PC-3 (cell line): ENCODE data around the gene SLC16A3. TPM values are rescaled to one million over a fixed set of nuclear protein-coding genes. Genes with fewer than 3 reads are reported as not detected.

ENCODE experiments used
- ATAC-seq: fragments of 200-7000 bp; cut with Tn5 transposase; 2 replicates; pipeline ENCODE4 v1.9.1; 2020; ENCODE audit warnings: mild to moderate bottlenecking, moderate library complexity
- BruUV-seq: library from RNA; stranded (reverse); fragments of 400-500 nt; replicated peaks from 2 replicates; lab custom pipeline; 2021; lab: Mats Ljungman, UMichigan
- CTCF ChIA-PET: fragments of 300-600 bp; sonication (Branson Sonifier 250); formaldehyde crosslinking; loops from one replicate; lab custom pipeline; 2022; ENCODE audit warnings: antibody characterized with exemption; lab: Charles Lee
- POLR2A ChIA-PET: fragments of 300-600 bp; sonication (Branson Sonifier 250); formaldehyde crosslinking; loops from one replicate; lab custom pipeline; 2022; ENCODE audit warnings: antibody characterized with exemption; ENCODE audit not compliant: unreplicated experiment; lab: Charles Lee
- DNase-seq: peaks from one replicate; pipeline ENCODE4 v3.0.0-alpha.2; 2015
- H2AFZ ChIP-seq: fragments of 300-600 bp; sonication (generic); 2 replicates; pipeline ENCODE4 v1.6.0; 2016; ENCODE audit warnings: antibody characterized with exemption, low read length
- H3F3A ChIP-seq: fragments of 300-600 bp; sonication (generic); one replicate; pipeline ENCODE4 v1.6.0; 2017; ENCODE audit warnings: antibody characterized with exemption, low read length, control low read depth, mild to moderate bottlenecking; ENCODE audit not compliant: unreplicated experiment
- H3K27ac ChIP-seq: fragments of 300-600 bp; sonication (generic); 2 replicates; pipeline ENCODE4 v1.5.1; 2016; ENCODE audit warnings: mild to moderate bottlenecking, low read length
- H3K27me3 ChIP-seq: fragments of 300-600 bp; sonication (generic); 2 replicates; pipeline ENCODE4 v1.6.1; 2016; ENCODE audit warnings: low read length, mixed read lengths
- H3K36me3 ChIP-seq: fragments of 300-600 bp; sonication (generic); 2 replicates; pipeline ENCODE4 v1.6.1; 2016; ENCODE audit warnings: low read depth, mixed run types, low read length, mixed read lengths
- H3K4me1 ChIP-seq: fragments of 300-600 bp; sonication (generic); 2 replicates; pipeline ENCODE4 v1.5.1; 2016; ENCODE audit warnings: low read length; ENCODE audit not compliant: insufficient read depth
- H3K4me2 ChIP-seq: fragments of 300-600 bp; sonication (generic); 2 replicates; pipeline ENCODE4 v1.6.0; 2016; ENCODE audit warnings: low read length
- H3K4me3 ChIP-seq: fragments of 300-600 bp; sonication (generic); 2 replicates; pipeline ENCODE4 v1.5.1; 2016; ENCODE audit warnings: mild to moderate bottlenecking, low read length, mixed read lengths
- H3K79me2 ChIP-seq: fragments of 300-600 bp; sonication (generic); 2 replicates; pipeline ENCODE4 v1.6.1; 2017; ENCODE audit warnings: low read length, mixed read lengths
- H3K9ac ChIP-seq: fragments of 300-600 bp; sonication (generic); 2 replicates; pipeline ENCODE4 v1.6.0; 2016; ENCODE audit warnings: mild to moderate bottlenecking, low read length
- H3K9me2 ChIP-seq: fragments of 300-600 bp; sonication (generic); replicated peaks from 2 replicates; pipeline ENCODE4 v1.6.1; 2016; ENCODE audit warnings: mixed run types, low read length, mixed read lengths
- H3K9me3 ChIP-seq: fragments of 300-600 bp; sonication (generic); 2 replicates; pipeline ENCODE4 v1.6.1; 2016; ENCODE audit warnings: low read length, mixed read lengths
- H4K20me1 ChIP-seq: fragments of 300-600 bp; sonication (generic); 2 replicates; pipeline ENCODE4 v1.6.1; 2016; ENCODE audit warnings: low read length, mixed read lengths
- CTCF ChIP-seq: fragments of 300-600 bp; sonication (generic); conservative IDR thresholded peaks from 2 replicates; pipeline ENCODE4 v1.5.1; 2017; ENCODE audit warnings: antibody characterized with exemption, low read depth, mild to moderate bottlenecking, low read length
- EZH2 ChIP-seq: fragments of 300-600 bp; sonication (generic); IDR thresholded peaks from one replicate; pipeline ENCODE4 v1.6.1; 2017; ENCODE audit warnings: antibody characterized with exemption, mild to moderate bottlenecking, low read length; ENCODE audit not compliant: unreplicated experiment
- EZH2phosphoT487 ChIP-seq: fragments of 300-600 bp; sonication (generic); IDR thresholded peaks from 2 replicates; pipeline ENCODE4 v1.6.1; 2018; ENCODE audit warnings: mild to moderate bottlenecking, antibody characterized with exemption, low read length, borderline replicate concordance
- intact Hi-C: fragments of 100-400 bp; cut with micrococcal nuclease; formaldehyde crosslinking; loops from 2 replicates; pipeline ENCODE4 v1.9.0; 2023
- total RNA-seq: library from RNA; depleted of rRNA; stranded (reverse); fragments of >200 nt; gene quantifications from 2 replicates; pipeline ENCODE4 v1.2.3, GENCODE V29; 2014

Gene SLC16A3
- total RNA-seq, 1 experiment from 2014 or later: 286 TPM

DNA sequence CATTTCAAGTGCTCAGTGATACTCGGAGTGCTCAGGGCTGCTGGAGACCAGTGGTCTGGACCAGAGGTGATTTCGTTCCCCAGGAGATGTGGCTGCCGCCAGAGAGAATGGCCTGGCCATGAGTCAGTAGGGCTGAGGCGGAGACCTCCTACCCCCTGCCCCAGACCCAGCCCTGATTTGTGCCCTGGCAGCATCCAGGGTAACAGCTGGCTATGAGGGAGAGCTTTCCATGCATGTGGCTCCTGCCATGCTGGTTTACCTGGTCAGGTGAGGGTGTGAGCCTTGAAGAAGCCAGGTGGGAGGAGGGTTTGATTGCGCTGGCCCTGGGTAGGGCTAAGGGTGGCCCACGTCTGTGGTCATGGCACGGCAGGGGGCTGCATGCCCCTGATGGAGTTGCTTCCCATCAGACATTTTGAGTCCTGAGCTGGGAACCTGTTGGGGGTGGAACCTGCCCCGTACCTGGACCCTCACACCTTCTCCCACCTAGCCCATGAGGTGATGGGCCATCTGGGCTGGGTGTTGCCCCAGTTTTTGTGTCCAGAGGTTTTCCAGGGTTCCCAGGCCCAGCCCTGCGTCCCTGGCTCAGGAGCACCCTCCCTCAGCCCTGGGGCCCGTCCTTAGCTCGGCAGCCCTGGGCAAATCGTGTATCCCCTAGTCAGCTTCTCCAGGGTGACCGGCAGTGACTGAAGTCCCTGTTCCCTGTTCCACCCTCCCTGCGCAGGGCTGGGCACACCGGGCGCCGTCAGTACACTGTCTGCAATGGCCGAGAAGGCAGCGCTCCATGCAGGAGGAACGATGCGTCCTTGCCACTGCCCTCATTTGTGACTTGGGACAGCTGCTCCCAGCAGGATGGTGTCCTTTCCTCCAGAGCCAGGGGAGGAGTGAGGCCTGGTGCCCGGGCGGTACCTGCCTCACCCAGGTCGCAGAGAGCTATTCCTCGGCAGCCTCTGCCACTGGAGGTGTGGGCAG lies 53.7 kb downstream of the SLC16A3 start:
- H3K4me3 ChIP-seq: no peak overlapping the region
- peak overlapping the region; percentile 93 for H3K27ac ChIP-seq
- no peak for TF ChIP-seq EZH2phosphoT487
- TF ChIP-seq CTCF: no peak
- TF ChIP-seq EZH2: no peak
- H3K27me3 ChIP-seq: no peaks in the 10 kb centered on the region
- H3K79me2 ChIP-seq: no peaks in the 10 kb centered on the region
- TSS peak; percentile 88 for BruUV-seq
- peaks cover 39% of the 10 kb centered on the region for H3K4me1 ChIP-seq
- H3K9ac ChIP-seq: peak overlapping the region; percentile 60
- CTCF ChIA-PET: no interaction called here
- peak overlapping the region; percentile 28; the same call in 1 of the 2 replicates for H2AFZ ChIP-seq
- POLR2A ChIA-PET: no interaction called here
- H3F3A ChIP-seq: peaks cover 3% of the 10 kb centered on the region
- no peaks in the 10 kb centered on the region for H3K9me2 ChIP-seq
- H3K36me3 ChIP-seq: no peaks in the 10 kb centered on the region
- ATAC-seq (peak; percentile 58), DNase-seq (peak; percentile 67)
- no peaks in the 10 kb centered on the region for H4K20me1 ChIP-seq
- H3K9me3 ChIP-seq: no peaks in the 10 kb centered on the region
- H3K4me2 ChIP-seq: peak overlapping the region; percentile 63
- intact Hi-C loops: no loop called here

- Histone ChIP-seq H3K9ac (peak overlapping the region; percentile 60; the same call in 1 of the 2 replicates), H3K4me3 (no peak overlapping the region), H3K4me2 (peak overlapping the region; percentile 63), H3K27me3 (no peaks in the 10 kb centered on the region), H3F3A (peaks cover 11% of the 10 kb centered on the region), H3K79me2 (no peaks in the 10 kb centered on the region), H2AFZ (no peak overlapping the region), H3K9me2 (no peaks in the 10 kb centered on the region), H3K4me1 (peaks cover 46% of the 10 kb centered on the region), H3K27ac (peak overlapping the region; percentile 93), H4K20me1 (no peaks in the 10 kb centered on the region), H3K9me3 (no peaks in the 10 kb centered on the region), H3K36me3 (no peaks in the 10 kb centered on the region)
- TF ChIP-seq EZH2phosphoT487 (peak; percentile 95), CTCF (no peak), EZH2 (no peak)
- no TSS peak for BruUV-seq
- intact Hi-C loops: no loop called here
- DNase-seq (peak; percentile 84), ATAC-seq (peak; percentile 37)
- POLR2A ChIA-PET: no interaction called here
- CTCF ChIA-PET: interaction anchor here (0.6 kb wide), 1 partner anchor 77 kb away, joined by 3 read pairs; no protein-coding TSS in a partner anchor
These were observed 54.4 kb downstream of the SLC16A3 start for GRCh38 chr17:82283208-82283749.
